Measurements from ENCODE around the gene USP7. TPM values are rescaled to one million over a fixed set of nuclear protein-coding genes. Genes with fewer than 3 reads are reported as not detected.

USP7 gene
- total and polyA plus RNA-seq, 2 experiments from 2014 or later: 38.0 to 40.8 TPM

DNA sequence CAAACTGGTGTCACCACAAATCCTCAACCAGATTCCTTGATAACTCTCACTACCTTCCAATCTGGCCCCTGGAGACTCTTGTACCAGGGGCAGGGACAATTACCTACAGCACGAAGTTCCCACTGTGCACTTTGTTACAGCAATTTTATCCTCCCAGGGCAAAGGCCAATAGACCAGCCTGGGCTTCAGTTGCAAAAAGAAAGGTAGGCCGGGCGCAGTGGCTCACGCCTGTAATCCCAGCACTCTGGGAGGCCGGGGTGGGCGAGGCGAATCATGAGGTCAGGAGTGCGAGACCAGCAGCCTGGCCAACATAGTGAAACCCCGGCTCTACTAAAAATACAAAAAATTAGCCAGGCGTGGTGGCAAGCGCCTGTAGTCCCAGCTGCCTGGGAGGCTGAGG, 36.9 kb downstream of the USP7 start:
- Histone ChIP-seq H3K4me1 (ENCODE audit: insufficient read depth) (no peaks in the 10 kb centered on the region), H3K36me3 (replicated peaks; ENCODE audit: insufficient read depth, low read depth) (no peaks in the 10 kb centered on the region), H3K4me3 (no peak overlapping the region), H3K9me3 (ENCODE audit: low read depth) (no peaks in the 10 kb centered on the region), H3K9me2 (replicated peaks; ENCODE audit: insufficient read depth) (no peaks in the 10 kb centered on the region), H3K4me2 (no peak overlapping the region), H2AFZ (no peak overlapping the region), H4K20me1 (ENCODE audit: insufficient read depth, poor library complexity, severe bottlenecking) (peaks cover 86% of the 10 kb centered on the region), H3K79me2 (peaks cover 94% of the 10 kb centered on the region), H3K27me3 (no peaks in the 10 kb centered on the region), H3K27ac (no peak overlapping the region)
- TF ChIP-seq EZH2phosphoT487 (IDR thresholded peaks at IDR 0.05; ENCODE audit: low read depth, severe bottlenecking, unreplicated experiment) (no peak), EZH2 (IDR thresholded peaks at IDR 0.05; ENCODE audit: borderline replicate concordance) (no peak)
- TF ChIP-seq, protein P1, sequence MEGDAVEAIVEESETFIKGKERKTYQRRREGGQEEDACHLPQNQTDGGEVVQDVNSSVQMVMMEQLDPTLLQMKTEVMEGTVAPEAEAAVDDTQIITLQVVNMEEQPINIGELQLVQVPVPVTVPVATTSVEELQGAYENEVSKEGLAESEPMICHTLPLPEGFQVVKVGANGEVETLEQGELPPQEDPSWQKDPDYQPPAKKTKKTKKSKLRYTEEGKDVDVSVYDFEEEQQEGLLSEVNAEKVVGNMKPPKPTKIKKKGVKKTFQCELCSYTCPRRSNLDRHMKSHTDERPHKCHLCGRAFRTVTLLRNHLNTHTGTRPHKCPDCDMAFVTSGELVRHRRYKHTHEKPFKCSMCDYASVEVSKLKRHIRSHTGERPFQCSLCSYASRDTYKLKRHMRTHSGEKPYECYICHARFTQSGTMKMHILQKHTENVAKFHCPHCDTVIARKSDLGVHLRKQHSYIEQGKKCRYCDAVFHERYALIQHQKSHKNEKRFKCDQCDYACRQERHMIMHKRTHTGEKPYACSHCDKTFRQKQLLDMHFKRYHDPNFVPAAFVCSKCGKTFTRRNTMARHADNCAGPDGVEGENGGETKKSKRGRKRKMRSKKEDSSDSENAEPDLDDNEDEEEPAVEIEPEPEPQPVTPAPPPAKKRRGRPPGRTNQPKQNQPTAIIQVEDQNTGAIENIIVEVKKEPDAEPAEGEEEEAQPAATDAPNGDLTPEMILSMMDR (IDR thresholded peaks at IDR 0.05; ENCODE audit: poor library complexity): no peak
- no peak for DNase-seq (ENCODE audit: low spot score)
- 93% methylated on average over 11 of the region's 11 CpGs for WGBS (ENCODE audit: low lambda C conversion rate, missing lambda C conversion rate)

- H3K9me3 ChIP-seq (ENCODE audit: low read depth): no peaks in the 10 kb centered on the region
- H3K79me2 ChIP-seq: peaks cover 94% of the 10 kb centered on the region
- H3K27me3 ChIP-seq: no peaks in the 10 kb centered on the region
- H3K36me3 ChIP-seq (replicated peaks; ENCODE audit: insufficient read depth, low read depth): no peaks in the 10 kb centered on the region
- no peak overlapping the region for H3K27ac ChIP-seq
- H3K4me1 ChIP-seq (ENCODE audit: insufficient read depth): no peaks in the 10 kb centered on the region
- H2AFZ ChIP-seq: no peak overlapping the region
- H3K9me2 ChIP-seq (replicated peaks; ENCODE audit: insufficient read depth): no peaks in the 10 kb centered on the region
- DNase-seq (ENCODE audit: low spot score): no peak
- 100% methylated on average over 7 of the region's 7 CpGs for WGBS (ENCODE audit: low lambda C conversion rate, missing lambda C conversion rate)
- TF ChIP-seq EZH2 (IDR thresholded peaks at IDR 0.05; ENCODE audit: borderline replicate concordance) (no peak), EZH2phosphoT487 (IDR thresholded peaks at IDR 0.05; ENCODE audit: low read depth, severe bottlenecking, unreplicated experiment) (no peak)
- TF ChIP-seq, protein P1 (IDR thresholded peaks at IDR 0.05; ENCODE audit: poor library complexity): no peak
- H3K4me2 ChIP-seq: no peak overlapping the region
- no peak overlapping the region for H3K4me3 ChIP-seq
- peaks cover 73% of the 10 kb centered on the region for H4K20me1 ChIP-seq (ENCODE audit: insufficient read depth, poor library complexity, severe bottlenecking)
Observed at GRCh38 chr16:8925455-8925854, 38.3 kb downstream of the USP7 start.

DNA sequence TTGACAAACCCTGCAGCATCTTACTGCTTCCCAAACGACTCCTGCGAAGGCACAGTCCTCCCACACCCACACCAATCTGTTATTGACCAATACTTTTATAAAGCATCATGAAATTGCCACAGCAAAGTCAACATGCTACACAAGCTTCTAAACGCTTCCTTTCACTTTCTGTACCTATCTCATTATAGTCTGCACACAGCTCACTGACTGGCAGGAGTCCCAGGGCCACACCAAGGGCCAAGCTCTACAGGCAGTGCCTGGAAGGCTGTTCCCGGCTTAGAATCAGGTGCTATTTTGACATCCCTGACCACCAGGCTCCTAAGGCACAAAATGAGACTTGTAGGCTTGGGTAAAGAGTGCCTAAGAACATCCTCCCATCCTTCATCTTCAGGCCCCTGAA, 39.5 kb downstream of the USP7 start:
- Histone ChIP-seq H3K27ac (no peak overlapping the region), H3K79me2 (peaks cover 91% of the 10 kb centered on the region), H2AFZ (no peak overlapping the region), H3K36me3 (replicated peaks; ENCODE audit: insufficient read depth, low read depth) (peaks cover 6% of the 10 kb centered on the region), H4K20me1 (ENCODE audit: insufficient read depth, poor library complexity, severe bottlenecking) (peaks cover 60% of the 10 kb centered on the region), H3K9me3 (ENCODE audit: low read depth) (no peaks in the 10 kb centered on the region), H3K4me1 (ENCODE audit: insufficient read depth) (no peaks in the 10 kb centered on the region), H3K4me2 (no peak overlapping the region), H3K9me2 (replicated peaks; ENCODE audit: insufficient read depth) (no peaks in the 10 kb centered on the region), H3K27me3 (no peaks in the 10 kb centered on the region), H3K4me3 (no peak overlapping the region)
- no peak for DNase-seq (ENCODE audit: low spot score)
- TF ChIP-seq EZH2 (IDR thresholded peaks at IDR 0.05; ENCODE audit: borderline replicate concordance): no peak
- TF ChIP-seq, protein P1 (IDR thresholded peaks at IDR 0.05; ENCODE audit: poor library complexity): no peak
- 92% methylated on average over 4 of the region's 4 CpGs for WGBS (ENCODE audit: low lambda C conversion rate, missing lambda C conversion rate)

- H3K9me2 ChIP-seq (replicated peaks; ENCODE audit: insufficient read depth): no peaks in the 10 kb centered on the region
- H3K36me3 ChIP-seq (replicated peaks; ENCODE audit: insufficient read depth, low read depth): peaks cover 6% of the 10 kb centered on the region
- no peaks in the 10 kb centered on the region for H3K27me3 ChIP-seq
- H3K9me3 ChIP-seq (ENCODE audit: low read depth): no peaks in the 10 kb centered on the region
- 90% methylated on average over 11 of the region's 11 CpGs for WGBS (ENCODE audit: low lambda C conversion rate, missing lambda C conversion rate)
- H3K4me2 ChIP-seq: no peak overlapping the region
- H2AFZ ChIP-seq: no peak overlapping the region
- peaks cover 50% of the 10 kb centered on the region for H4K20me1 ChIP-seq (ENCODE audit: insufficient read depth, poor library complexity, severe bottlenecking)
- no peak for DNase-seq (ENCODE audit: low spot score)
- TF ChIP-seq EZH2 (IDR thresholded peaks at IDR 0.05; ENCODE audit: borderline replicate concordance): no peak
- TF ChIP-seq, protein P1 (IDR thresholded peaks at IDR 0.05; ENCODE audit: poor library complexity): no peak
- TF ChIP-seq EZH2phosphoT487 (IDR thresholded peaks at IDR 0.05; ENCODE audit: low read depth, severe bottlenecking, unreplicated experiment): no peak
- no peak overlapping the region for H3K4me3 ChIP-seq
- peaks cover 84% of the 10 kb centered on the region for H3K79me2 ChIP-seq
- no peak overlapping the region for H3K27ac ChIP-seq
- H3K4me1 ChIP-seq (ENCODE audit: insufficient read depth): no peaks in the 10 kb centered on the region
Observed at GRCh38 chr16:8923199-8923598, 40.5 kb downstream of the USP7 start.

Data from hepatocyte (in vitro differentiated cells).